H1 (cell line): ENCODE results near the gene PANX2. TPM values are rescaled to one million over a fixed set of nuclear protein-coding genes. Genes with fewer than 3 reads are reported as not detected.

Experiments used
- BACH1 ChIP-seq: IDR thresholded peaks from 2 replicates; pipeline ENCODE4 v1.6.1; 2012; ENCODE audit warnings: low read length, improper control_type of control experiment
- BRCA1 ChIP-seq: IDR thresholded peaks from 2 replicates; pipeline ENCODE4 v1.6.1; 2012; ENCODE audit warnings: low read depth, low read length, improper control_type of control experiment
- KDM5A ChIP-seq: fragments of 200-600 bp; IDR thresholded peaks from 2 replicates; pipeline ENCODE4 v1.7.1; 2012; ENCODE audit warnings: mild to moderate bottlenecking, low read length, inconsistent platforms, mixed read lengths
- polyA plus RNA-seq, 7 experiments: library from polyadenylated mRNA; depleted of rRNA in 3 of 7; stranded (reverse) in 5 of 7; unstranded in 2 of 7; fragments of >200 nt in 5 of 7; fragments of 200-250 nt in 2 of 7; gene quantifications; 1 replicate in 5 of 7; 2 replicates in 1 of 7; 4 replicates in 1 of 7; pipeline versions ENCODE4 v1.2.1 to v1.2.3, GENCODE V29; 2011 to 2013; ENCODE audit warnings: missing spikeins in 2 of 7, mixed read lengths in 2 of 7
- total RNA-seq: library from RNA; stranded (reverse); fragmentation: NEBNext Ultra II Directional; extraction: Animal tissue kit (Norgen Biotek cat#: 25700); gene quantifications from 2 replicates; pipeline ENCODE4 v1.2.1, GENCODE V29; 2021

PANX2 gene
- total and polyA plus RNA-seq, 2 of the 8 experiments (the other 6 are each of a cell fraction or from before 2014, with no cell fraction given), result 3.5 to 5.0 TPM

DNA sequence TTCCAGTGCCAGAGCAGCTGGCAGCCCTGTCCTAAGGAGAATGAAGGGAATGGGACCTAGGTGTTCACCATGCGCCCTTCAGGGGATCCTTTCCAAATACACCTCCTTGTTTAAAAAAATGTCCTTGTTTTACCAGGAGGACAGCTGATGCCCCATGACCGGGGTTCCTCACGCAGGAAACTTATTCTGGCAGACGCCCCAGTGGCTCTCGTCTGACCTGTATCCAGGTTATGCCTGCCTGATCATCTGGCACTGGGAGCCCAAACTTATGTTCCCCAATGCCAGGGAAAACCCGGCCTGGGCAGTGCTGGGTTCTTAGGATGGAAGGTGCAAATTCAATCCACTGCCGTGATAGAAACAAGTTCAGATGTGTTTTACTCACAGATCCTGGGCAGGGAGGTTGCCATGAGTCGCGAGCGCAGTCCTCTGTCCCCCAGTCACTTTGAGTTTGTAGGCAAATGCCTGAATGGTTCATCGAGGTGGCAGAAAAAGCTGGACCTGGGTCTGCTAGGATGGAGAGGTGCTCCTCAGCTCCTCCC, 49.3 kb upstream of the PANX2 start (continued):
- no peak for TF ChIP-seq KDM5A
- TF ChIP-seq BRCA1, result no peak
- TF ChIP-seq BACH1, result no peak
- TF ChIP-seq, all 59 proteins: peak for 0
